NCI-H146 (cell line): Measurements from ENCODE around the gene COMP.

Source experiments
- DNase-seq: peaks from one replicate; lab custom pipeline; 2025; lab: John Stamatoyannopoulos, UW

Gene COMP

GRCh38 chr19:18803550-18804138 is 12.5 kb upstream of the COMP start:
- DNase-seq = no peak

DNA sequence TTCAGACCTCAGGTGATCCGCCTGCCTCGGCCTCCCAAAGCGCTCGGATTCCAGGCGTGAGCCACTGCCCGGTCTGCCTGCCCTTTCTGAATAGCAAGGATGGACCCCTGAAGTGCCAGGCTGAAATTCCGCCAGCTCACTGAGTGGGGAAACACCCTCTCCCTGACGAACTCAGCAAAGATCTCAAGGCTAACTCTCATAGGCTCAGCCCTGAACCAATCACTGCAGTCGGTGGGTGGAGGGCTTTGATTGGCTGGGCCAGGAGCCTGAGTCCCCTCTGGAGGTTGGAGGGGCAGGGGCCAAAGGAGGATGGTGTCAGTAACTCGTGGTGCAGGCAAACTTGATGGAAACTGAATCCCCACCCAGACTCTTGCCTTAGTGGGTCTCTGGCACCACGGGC is 11.2 kb upstream of the COMP start:
- DNase-seq = peak; percentile 48

DNA sequence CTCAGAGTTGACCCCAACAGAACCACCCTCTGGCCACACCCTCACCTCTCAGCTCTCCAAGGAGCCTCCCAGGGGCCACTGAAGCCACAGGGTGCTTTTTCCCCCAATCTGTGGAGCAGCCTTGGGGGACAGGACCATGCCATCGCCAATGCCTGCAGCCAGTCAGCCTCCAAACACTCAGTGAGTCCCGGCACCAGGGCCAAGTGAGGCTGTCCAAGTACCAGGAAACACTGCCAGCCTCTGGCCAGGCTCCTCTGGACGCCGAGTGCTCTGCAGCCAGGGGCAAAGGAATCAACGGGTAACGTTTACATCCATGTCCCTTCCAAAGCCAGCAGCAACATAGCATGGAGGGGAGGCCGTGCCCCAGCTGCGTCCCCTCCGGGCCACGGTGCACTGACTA is 9.5 kb upstream of the COMP start:
- DNase-seq = no peak

GRCh38 chr19:18800079-18800478 is 9.0 kb upstream of the COMP start:
- DNase-seq = no peak

DNA sequence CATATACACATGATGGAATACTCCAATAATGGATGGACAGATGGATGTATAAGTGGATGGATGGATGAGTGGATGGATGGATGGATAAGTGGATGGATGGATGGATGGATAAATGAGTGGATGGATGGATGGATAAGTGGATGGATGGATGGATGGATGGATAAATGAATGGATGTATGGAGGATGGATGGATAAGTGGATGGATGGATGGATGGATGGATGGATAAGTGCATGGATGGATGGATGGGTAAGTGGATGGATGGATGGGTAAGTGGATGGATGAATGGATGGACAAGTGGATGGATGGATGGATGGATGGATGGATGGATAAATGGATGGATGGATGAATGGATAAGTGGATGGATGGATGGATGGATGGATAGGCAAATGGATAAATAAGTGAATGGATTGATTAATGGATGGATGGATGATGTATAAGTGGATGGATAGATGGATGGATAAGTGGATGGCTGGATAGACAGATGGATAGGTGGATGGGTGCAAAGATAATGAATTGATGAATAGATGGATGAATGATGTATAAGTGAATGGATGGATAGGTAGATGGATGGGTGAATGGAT is 8.4 kb upstream of the COMP start:
- DNase-seq = no peak

- DNase-seq = peak; percentile 65
Observed at GRCh38 chr19:18798384-18799352, 7.6 kb upstream of the COMP start.

DNA sequence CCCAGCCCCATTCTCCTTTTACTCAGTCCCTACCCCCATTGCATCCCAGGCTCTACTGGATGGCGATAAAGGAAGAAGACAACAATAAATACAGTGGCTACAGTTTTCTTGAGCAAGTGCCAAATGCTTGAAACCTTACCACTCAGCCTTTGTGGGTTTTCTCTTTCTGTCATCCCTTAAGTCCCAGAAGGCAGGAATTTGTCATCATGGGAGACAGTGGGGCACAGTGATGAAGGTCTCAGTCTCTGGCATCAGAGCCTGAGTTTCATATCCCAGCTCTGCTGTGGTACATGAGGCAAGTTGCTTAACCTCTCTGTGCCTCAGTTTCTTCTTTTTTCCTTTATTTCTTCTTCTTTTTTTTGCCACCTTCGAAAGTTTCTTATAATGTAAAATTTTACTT is 5.1 kb upstream of the COMP start:
- DNase-seq = no peak

DNA sequence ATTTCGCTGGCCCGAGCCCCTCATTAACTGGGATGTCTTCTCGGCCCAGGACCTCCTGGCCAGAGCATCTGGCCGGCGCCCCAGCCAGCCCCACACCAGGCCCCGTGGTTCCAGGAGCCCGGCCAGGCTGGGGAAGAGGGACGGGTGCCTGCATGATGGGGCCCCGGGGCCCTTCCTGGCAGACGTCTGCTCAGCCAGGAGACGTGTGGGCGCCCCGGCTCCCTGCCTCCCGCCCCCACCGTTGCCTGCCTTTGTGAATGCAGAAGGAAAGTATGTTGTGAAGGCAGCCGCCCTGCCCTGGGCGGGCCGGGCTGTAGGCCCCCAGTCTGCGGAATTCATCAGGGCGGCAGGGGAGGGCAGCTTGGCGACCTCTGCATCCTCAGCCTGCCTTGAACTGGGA is 4.4 kb upstream of the COMP start:
- no peak for DNase-seq

GRCh38 chr19:18794692-18795091 is 3.6 kb upstream of the COMP start:
- DNase-seq = no peak

GRCh38 chr19:18794029-18794313 is 2.9 kb upstream of the COMP start:
- no peak for DNase-seq

DNA sequence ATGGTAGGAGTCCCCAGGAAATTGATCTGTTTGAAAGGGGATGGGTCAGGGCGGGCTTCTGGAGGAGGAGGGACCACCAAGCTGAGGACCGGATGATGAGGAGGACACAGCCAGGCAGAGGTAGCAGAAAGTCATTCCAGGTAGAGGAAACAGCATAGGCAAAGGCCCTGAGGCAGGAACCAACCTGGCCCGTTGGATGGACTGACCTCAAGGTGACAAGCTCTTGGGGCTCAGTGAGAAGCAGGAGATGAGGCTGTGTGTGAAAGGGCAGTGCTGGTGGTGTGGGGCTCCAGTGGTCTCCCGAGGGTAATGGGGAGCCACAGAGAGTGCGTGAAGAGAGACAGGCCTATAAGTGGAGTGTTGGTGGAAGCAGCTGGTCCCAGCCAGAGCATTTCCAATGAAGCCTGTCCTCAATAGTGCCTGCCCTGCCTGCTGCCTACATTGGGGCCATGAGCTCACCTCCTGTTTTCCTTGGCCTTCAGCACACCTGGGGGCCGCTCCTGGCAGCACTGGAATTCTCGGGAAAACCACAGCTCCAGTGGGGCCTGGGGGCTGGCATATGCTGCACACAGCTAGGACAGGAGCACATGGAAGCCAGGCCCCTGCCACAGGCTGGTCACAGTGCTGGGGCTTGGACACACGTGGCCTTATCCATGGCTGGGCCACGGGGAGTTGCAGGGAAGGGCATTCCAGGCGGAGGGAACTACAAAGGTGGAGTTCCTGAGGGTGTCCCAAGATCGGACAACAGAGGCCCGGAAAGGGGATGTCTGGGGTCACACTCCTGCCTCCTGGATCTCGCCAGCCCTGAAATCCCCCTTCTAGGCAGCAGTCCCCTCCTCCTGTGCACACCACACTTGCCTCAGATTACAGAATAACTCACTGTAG is 2.3 kb upstream of the COMP start:
- DNase-seq = no peak

- no peak for DNase-seq
Observed at GRCh38 chr19:18792661-18793060, 1.6 kb upstream of the COMP start.

DNA sequence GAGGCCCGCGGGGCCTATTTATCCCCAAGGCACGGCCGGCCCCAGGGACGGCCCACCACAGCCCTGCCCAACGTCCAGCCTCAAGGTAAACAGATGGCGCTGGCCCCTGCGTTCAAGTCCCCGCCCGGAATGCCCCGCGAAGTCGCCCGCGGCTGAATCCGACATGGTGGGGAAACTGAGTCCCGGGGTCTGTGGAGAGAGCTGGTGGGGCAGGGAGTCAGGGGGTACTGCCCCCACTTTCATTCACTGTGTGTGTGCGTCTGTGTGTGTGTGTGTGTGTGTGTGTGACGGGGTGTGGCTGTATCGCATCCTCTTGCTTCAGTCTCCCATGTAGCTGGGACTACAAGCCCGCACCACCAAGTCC is 192 bp upstream of the COMP start:
- no peak for DNase-seq

- DNase-seq = peak; percentile 84
Observed at GRCh38 chr19:18789883-18790565, 1.1 kb downstream of the COMP start.

- no peak for DNase-seq
Observed at GRCh38 chr19:18789422-18789869, 1.7 kb downstream of the COMP start.

DNA sequence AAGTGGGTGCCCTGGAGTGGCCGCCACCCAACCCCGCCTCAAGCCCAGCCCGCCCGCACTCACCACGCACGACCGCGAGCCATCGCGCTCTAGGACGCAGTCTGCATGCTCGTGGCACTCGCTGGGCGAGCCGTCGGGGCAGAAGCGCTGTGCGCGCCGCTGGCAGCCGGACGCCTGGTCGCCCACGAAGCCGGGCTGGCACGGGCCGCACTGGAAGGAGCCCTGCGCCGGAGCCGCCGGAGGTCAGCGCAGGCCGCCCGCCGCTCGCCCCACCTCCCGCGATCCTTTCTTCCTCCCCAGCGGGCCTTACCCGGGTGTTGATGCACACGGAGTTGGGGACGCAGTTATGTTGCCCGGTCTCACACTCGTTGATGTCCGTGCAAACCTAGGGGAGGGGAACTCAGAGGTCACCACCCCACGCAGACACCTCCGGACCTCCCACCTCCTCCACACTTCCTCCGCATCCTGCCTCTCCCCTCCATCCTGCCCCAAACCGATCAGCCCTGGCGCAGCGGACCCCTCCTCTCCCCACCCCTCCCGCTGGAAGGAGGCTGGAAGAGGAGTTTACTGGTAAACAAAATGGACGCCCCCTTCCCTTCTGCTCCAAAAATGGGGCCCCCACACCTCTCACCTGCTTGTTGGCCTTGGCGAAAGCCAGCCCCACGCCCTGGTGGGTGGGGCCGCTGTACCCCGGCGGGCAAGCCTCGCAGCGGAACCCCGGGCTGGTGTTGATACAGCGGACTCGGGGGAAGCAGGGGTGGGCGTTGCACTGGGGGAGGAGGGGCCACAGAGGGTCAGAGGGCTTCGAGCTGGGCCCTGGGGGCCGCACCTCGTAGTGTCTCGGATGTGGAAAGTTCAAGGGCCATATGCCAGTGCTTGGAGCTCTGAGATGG is 2.3 kb downstream of the COMP start:
- no peak for DNase-seq

DNA sequence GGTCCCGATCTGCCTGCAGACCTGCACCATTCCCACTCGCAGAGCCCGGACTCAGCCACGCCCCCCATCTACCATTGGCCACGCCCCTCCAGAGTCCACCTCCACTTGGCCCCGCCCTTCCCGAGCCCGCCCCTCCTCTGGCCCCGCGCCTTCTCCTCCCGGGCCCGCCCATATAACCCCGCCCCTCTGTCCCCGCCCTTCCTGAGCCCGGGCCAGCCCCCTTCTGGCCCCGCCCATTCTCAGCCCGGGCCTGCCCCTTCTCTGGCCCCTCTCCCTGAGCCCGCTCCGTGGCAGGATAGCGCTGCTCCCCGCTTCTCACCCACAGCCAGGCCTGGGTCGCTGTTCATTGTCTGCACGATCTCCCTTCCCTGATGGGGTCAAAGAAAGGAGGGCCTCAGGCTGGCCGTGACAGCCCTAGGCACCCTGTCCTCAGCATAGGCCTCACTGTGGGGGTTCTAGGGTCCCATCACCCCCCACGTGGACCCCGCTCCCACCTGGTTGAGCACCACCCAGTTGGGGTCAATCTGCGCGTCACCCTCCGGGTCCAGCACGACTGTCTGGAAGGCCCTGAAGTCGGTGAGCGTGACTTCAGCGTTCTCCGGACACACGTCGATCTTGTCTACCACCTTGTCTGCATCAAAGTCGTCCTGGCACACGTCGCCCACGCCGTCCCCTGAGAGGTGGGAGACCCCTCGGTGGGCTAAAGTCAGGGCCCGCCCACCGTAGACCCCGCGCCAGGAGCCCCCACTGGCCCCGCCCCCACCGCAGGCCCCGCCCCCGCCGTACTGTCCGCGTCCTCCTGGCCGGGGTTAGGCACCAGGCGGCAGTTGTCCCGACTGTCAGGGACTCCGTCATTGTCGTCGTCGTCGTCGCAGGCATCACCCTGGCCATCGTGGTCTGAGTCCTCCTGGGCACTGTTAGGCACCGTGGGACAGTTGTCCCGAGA is 5.7 kb downstream of the COMP start:
- peak; percentile 83 for DNase-seq

DNA sequence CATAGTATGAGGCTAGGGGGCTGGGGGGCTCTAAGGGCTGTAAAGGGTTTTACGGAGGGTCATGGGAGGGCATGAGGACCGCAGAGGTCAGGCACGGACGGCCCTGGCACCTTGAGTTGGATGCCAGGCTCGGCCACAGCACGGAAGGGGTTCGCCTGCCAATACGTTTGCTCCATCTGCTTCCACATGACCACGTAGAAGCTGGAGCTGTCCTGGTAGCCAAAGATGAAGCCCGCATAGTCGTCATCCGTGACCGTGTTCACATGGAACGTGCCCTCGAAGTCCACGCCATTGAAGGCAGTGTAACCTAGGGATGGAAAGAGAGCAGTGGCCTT is 6.4 kb downstream of the COMP start:
- DNase-seq = no peak

DNA sequence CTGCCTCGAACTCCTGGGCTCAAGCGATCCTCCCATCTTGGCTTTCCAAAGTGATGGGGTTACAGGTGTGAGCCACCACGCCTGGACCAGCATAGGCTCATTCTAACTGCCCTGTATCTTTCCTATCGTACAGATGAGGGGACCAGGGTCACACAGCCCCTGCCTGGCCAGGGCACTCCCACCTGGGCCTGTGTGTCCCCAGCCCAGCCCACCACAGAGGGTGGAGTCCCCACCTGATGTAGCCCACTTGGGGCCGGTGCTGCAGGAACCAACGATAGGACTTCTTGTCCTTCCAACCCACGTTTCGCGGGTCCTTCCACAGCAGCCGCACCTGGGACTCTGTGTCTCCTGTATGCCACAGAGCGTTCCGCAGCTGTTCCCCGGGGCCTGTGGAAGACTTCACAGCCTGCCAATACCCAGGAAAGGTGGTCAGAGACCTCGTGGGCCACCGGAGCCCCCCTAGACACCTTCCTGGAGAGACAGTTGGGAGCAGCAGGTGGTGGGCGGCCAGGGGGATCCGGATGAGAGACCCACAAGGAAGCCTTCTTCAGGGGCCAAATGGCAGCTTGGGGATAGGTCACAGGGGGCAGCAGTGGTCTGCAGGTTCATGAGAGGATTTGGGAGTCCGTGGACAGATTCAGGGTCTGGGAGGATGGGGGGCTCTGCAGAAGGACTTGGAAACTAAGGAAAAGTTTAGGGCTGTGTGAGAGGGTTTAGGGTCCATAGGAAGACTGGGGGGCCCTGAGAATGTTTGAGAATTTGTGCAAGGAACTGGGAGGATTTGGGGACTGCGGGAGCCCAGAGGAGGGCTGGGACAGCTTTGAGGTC is 6.9 kb downstream of the COMP start:
- no peak for DNase-seq
